DND-41 (cell line): Measurements from ENCODE around the gene KRT1.

Source experiments
- CTCF ChIP-seq: IDR thresholded peaks from 2 replicates; pipeline ENCODE4 v1.5.1; 2012; ENCODE audit warnings: borderline replicate concordance, low read length, moderate library complexity, mild to moderate bottlenecking; ENCODE audit not compliant: poor library complexity, severe bottlenecking; ENCODE audit errors: extremely low read depth
- EZH2 ChIP-seq: IDR thresholded peaks from 3 replicates; pipeline ENCODE4 v1.6.1; 2012; ENCODE audit warnings: borderline replicate concordance, low read depth, mild to moderate bottlenecking, moderate library complexity, low read length, inconsistent platforms; ENCODE audit not compliant: severe bottlenecking

- TF ChIP-seq CTCF = no peak
- TF ChIP-seq EZH2 = no peak
Measured at GRCh38 chr12:52702338-52702737, 22.1 kb upstream of the KRT1 start.
